Cerebellar cortex (tissue), 1 donor: ENCODE measurements around the gene NCBP2.

Experiments used
- DNase-seq: peaks from one replicate; pipeline ENCODE4 v3.0.0-alpha.2; 2015; ENCODE audit warnings: low spot score

Gene NCBP2

DNA sequence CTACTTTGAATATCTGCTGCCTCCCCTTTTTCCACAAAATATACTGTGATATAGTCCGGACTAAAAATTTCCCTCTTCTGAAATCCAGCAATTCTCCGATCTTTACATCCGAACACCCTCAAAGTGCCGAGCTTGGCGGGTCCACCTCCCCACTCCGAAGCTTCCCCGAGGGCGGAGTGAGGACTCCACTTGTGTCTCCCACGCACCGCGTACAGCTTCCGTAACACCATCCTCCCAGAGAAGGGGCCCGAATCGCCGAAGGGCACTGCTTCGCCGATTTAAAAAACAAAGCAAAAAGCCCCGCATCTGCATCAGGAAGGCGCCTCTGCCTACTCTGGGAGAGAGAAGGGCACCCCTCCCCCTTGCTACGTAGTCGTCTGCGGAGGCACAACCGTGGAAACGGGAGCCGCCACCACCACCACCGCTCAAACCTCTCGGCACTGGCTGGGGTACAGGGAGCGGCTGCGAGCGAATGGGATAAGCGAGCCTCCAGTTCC lies 551 bp downstream of the NCBP2 start:
- no peak for DNase-seq

DNA sequence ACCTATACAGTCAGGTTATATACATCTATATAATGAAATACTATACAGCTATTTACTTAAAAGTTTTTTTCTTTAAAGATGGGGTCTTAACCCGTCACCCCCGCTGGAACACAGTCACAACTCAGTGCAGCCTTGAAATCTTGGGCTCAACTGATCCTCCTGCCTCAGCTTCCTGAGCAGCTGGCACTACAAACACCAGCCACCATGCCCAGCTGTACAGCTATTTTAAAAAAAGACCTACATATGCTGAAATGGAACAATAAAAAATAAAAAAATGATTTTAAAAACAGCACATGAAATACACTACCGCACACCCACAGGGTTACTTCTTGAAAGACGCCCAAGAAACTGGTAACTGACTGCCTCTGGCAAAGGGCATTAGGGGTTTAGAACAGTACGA lies 3.8 kb downstream of the NCBP2 start:
- no peak for DNase-seq

DNA sequence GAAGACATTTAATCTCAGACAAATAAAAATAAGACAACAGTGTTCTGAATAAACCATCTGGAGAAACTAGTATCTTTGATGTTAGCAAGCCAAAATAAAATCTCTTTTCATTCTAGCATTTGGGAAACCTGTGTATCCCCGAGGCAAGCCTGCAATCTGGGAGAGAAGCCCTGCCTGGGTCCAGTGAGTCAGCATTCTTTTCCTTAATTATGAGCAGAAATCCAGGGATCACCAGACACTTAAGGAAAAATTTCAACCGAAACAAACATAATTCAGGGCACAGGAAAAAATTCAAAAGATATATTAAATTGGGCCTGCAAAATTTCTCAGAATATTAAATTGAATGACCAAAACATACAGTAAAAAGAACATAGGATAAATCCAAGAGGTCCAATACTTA lies 4.2 kb downstream of the NCBP2 start:
- no peak for DNase-seq

DNA sequence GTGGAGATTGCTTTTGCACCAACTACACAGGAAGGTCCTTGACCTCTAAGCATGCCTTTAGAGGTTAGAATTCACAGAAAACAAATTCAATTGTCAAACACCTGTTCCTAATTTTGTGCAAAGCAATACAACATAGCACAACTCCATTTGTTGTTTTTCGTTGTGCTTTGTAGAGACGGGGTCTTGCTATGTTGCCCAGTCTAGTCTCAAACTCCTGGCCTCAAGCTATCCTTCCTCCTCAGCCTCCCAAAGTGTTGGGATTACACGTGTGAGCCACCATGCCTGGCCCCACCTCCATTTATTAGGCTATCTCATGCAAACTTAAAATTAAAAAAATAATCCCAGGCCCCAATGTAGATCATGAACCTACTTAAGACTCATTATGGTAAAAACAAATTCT lies 6.0 kb downstream of the NCBP2 start:
- DNase-seq, result no peak

DNA sequence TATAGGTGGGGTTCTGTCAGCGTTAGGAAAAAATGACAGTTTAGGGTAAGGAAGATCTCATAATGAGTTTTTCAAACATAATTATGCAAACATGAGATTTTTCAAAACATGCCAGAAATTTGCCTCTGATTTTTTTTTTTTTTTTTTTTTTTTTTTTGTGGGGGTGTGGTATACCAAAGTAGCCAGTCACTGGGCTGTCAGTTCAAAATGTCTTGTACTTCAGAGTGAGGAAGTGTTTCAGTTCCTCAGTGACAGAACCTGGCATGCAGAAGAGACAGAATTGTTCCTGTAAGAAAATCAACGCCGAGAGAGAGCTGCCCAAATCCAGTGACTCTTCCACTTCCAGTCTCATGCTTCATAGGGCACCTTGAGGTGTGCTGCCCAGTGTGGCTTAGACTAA lies 9.7 kb downstream of the NCBP2 start:
- no peak for DNase-seq

DNA sequence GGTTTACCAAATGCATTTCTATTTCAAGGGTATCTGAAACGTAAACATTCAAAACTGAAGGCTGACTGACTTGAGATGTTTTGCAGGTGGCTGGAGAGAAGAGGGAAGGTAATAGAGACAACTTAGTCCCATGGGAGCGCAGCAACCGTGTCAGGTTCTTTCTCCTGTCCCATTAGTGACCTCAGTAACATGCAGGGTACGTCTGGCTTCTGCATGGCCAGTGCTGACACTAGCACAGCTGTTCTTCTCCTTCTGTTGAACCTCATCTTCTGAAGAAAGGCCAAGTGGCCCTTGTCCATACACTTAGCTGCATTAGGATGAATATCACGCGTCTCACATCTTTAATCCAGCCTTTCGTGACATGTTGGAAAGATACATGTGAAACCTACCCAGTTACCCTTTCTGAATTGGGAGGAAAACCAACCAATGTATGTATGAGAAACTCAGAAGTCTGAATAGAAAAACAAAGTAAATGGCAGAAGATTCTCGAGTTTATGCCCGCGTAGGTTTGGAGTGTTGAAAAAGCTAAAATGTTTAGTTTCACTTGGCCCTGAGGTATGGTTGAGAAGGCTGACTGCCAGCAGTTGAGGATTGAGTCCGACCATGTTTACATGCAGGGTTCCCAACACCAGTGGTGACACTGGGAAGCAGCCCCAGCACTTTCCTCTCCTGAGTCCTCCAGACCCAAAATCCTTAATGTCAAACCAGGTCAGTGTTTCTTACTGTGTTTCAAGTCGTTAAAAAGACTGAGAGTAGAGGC lies 10.3 kb downstream of the NCBP2 start:
- DNase-seq, result no peak

DNA sequence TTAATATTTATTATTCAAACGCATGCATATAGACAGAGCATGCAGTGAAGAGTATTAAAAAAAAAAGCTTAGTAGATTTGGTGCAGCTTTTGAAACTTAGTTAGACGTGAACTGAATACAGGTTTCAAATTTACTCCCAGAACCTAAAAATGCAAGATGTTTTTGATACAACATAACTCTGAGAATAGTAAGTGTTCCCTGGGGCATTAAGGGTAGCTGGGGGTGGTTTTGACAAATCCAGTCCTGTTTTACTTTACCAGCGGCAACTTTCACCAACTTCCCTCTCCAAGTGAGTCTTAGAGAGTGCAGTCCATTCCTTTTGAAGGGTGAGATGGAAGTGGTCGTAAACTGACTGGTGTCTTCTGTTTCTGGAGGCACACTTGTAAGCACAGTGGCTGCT lies 11.2 kb downstream of the NCBP2 start:
- no peak for DNase-seq

DNA sequence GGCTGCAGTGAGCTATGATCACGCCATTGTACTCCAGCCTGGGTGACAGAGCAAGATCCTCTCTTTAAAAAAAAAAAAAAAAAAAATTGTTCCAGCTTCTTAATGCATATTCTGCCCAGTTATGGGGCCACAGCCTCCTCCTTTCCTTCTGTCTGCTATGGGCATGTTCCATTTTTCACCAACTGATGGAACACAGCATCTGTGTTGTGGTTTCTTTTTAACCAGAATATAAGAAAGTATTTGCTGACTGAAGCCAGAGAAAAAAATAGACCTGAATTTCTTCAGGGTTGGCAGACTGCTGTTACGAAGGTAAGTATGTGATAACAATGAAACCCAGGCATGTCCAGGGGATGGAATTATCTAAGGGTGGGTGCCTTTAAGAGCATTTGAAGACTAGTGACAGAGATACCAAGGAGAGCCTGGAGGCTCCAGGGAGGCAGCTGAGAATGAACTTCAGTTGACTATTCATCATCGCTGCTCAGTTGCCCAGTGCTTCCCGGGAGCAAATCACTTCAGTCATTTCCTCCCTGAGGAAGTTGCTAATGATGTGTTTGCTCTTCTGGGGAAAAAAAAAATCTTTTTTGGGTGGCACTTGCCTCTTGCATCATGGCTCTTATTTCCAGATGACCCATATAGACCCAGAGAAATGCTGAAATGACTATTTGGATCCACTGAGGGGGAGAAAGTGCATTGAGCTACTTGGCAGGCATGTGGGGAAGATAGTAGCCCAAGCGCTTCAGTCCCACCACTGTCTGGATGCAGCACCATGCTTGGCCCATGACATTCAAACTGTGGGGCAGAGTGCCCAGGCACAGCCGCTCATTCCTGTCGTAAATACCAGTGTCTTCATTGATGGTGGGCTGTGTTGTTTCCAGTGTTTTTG lies 14.5 kb downstream of the NCBP2 start:
- no peak for DNase-seq

DNA sequence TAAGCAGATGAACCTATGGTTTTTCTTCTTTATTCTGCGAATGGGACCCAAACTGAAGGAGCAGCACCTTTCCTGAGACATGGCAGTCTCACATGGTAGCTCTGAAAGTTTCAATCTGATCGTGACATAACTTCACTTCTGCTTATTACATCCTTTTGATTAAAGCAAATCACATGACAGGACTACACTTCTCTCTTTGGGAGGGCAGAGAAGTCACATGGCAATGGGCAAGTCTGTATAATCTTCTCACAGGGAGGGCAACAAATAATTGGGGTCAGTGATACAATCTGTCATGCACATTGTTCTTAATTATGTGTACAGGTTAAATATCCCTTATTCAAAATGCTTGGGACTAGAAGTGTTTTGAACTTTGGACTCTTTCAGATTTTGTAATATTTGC lies 21.6 kb downstream of the NCBP2 start:
- no peak for DNase-seq

DNA sequence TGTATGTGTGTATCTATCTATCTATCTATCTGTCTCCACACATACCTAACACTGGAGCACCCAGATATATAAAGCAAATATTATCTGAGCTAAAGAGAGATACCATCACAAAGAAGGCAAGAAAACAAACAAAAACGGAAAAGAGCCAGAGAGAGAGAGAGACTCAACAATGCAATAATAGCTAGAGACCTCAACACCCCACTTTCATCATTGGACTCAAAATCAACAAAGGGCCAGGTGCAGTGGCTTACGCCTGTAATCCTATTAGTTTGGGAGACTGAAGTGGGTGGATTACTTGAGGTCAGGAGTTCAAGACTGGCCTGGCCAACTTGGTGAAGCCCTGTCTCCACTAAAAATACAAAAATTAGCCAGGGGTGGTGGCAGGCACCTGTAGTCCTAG lies 23.4 kb downstream of the NCBP2 start:
- DNase-seq, result no peak

DNA sequence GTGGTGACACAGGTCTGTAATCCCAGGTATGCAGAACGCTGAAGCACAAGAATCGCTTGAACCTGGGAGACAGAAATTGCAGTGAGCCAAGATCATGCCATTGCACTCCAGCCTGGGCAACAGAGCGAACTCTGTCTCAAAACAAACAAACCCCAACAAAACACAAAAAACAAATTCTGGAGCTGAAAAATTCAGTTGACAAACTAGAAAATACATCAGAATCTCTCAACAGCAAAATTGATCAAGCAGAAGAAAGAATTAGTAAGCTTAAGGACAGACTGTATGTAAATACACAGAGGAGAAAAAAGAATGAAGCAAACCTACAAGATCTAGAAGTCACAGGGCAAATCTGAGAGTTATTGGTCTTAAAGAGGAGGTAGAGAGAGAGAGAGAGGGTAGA lies 25.3 kb downstream of the NCBP2 start:
- no peak for DNase-seq

DNA sequence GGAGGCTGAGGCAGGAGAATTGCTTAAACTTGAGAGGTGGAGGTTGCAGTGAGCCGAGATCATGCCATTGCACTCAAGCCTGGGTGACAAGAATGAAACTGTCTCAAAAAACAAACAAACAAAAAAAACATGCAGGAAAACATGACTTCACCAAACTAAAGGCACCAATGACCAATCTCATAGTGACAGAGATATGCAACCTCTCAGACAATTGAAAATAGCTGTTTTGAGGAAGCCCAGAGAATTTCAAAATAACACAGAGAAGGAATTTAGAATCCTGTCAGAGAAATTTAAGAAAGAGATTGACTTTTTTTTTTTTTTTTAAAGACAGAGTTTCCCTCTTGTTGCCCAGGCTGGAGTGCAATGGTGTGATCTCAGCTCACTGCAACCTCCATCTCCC lies 26.1 kb downstream of the NCBP2 start:
- no peak for DNase-seq

DNA sequence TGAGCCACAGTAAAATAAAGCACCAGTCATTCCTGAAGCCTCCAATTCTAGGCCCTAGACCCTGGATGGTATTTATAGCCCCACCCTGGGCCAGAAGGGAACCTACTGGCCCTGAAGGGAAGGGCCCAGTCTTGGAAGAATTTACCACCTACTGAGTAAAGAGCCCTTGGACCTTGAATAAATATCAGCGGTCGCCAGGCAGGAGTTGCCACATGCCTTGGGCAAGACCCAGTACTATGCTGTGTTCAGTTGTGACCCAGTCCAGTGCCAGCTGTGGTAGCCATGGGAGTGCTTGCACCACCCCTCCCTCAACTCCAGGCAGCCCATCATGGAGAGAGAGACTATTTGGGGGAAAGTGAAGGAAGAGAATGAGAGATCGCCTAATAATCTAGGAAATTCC lies 27.0 kb downstream of the NCBP2 start:
- DNase-seq, result no peak

DNA sequence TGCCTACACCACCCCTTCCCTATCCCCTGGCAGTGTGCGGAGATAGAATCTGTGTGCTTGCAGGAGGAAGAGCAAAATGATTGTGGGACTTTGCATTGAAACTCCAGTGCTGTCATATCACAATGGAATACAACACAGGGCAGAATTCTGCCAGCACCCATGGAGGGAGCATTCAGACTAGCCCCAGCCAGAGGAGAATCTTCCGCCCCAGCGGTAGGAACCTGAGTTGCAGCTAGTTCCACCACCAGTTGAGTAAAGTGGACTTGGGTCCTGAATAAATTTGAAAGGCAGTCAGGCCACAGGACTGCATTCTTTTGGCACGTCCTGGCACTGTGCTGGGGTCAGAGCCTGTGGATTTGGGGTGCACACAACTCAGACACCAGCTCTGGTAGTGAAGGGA lies 27.5 kb downstream of the NCBP2 start:
- DNase-seq, result no peak

DNA sequence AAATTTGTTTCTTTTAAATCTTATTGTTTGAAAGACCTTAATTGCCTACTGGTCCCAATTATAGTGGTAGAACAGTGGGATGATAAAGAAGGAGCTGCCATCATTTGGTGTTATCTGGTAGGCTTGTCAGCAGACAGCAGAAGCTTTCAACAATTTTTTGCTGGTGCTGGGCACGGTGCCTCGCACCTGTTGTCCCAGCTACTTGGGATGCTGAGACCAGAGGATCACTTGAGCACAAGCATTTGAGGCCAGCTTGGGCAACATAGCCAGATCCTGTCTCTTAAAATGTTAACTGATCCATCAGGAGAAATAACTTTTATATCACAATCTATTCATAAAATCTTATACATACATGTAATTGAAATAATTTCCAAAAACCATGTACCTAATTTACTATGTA lies 38.6 kb downstream of the NCBP2 start:
- DNase-seq, result no peak

DNA sequence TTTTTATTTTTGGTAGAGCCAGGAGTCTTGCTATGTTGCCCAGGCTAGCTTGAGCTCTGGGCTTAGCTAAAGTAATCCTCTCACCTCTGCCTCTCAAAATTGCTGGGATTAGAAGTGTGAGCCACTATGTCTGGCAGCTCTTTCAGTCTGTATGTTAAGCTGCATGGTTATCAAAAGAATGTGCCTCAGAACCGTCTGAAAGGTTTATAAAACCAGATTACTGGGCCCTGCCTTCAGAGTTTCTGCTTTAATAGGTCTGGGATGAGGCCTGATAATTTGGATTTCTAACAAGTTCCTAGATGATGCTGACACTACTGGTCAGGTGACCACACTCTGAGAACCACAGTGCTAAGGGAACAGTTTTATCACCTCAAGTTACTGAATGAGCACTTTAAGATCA lies 40.0 kb downstream of the NCBP2 start:
- no peak for DNase-seq

DNA sequence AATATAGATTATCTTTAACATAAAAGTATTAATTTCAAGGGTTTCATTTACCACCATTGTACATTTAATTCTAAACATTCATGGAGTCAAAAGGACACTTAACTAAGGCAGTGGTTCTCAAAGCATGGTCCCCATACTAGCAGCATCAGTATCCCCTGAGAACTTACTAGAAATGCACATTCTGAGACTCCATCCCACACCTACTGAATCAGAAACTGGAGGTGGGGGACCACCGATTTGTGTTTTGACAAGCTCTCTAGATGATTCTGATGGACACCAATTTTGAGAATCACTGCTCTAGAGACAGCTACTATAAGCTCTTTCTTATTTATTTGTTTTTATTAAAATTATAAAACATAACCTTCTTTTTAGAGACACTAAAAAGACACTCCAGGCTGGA lies 40.6 kb downstream of the NCBP2 start:
- DNase-seq, result no peak

DNA sequence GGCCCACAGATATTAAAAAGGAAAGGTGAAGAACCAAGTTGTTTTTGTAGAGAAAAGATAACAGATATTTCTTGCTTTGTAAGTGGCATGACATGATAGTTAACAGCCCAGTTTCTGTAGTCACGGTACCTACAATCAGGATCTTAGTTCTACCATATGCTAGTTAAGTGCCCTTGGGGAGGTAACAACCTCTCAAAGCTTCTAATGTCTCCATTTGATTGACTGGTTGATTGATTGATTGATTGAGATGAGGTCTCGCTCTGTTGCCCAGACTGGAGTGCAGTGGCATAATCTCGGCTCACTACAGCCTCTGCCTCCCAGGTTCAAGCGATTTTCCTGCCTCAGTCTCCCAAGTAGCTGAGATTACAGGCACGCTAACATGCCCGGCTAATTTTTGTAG lies 46.1 kb downstream of the NCBP2 start:
- no peak for DNase-seq

DNA sequence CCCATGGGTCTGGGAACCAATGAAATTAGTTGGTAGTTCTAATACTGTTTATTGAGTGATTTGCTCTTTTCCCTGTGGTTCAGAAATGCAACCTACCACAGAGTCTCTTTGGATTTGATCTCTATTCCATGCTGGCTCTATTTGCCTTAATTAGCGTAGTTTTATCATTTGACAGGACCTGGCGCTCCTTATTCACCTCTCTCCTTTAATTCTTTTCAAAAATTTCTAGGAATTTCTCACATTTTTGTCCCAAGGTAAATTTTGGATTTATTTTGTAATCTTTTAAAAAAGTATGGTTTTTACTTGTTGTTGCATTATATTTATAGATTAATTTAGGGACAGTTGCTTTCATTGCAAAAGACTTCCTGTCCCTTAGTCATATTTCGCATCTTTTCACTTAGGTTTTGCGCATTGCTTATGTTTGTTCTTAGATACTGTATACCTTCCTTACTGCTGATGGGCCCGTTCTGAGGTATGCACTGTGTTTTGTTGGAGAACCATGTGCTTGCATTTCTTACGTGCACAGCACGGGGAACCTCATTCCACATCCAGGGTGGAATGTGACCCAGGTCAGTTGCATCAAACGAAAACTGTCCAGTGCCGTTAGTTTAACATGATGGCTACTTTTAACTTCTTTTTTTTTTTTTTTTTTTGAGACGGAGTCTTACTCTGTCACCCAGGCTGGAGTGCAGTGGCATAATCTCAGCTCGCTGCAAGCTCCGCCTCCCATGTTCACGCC lies 47.6 kb downstream of the NCBP2 start:
- DNase-seq, result no peak

DNA sequence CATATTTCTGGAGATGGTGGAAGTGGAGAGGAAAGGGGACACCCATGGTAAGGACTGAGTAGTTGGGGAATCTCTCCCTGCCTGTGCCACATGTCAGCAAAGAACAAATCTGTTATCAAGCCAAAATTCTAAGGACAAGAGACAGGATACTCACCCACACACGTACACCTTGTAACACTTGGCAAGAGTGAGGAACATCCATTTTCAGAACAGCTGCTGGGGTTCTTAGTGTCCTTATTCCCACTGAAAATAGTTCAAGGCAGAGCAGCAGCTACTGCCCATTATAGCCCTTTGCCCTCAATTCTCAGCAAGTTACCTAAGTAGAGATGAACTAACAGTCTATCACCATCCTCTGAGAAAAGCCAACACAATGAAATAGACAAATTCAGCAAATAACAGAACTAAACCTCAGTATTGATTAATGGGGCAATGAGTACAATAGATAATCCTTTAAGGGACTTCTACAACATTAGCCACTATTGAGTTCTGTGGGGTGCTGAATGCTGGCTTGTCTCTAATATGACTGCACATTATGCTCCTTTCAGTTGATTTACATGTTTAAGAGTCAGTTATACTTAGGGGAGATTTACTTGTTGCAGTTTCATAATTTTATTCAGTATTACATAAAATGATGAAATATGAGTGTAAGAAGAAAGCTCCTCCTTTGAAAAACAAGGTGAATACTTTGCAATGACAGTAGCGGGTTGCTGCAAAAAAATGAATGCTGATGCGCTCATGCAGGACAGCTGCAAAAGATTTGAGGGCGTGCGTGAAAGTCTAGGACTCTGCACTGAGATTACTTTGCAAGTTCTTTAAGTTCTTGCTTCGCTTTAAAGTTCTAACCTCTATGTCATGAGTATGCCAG lies 52.3 kb downstream of the NCBP2 start:
- DNase-seq, result no peak

DNA sequence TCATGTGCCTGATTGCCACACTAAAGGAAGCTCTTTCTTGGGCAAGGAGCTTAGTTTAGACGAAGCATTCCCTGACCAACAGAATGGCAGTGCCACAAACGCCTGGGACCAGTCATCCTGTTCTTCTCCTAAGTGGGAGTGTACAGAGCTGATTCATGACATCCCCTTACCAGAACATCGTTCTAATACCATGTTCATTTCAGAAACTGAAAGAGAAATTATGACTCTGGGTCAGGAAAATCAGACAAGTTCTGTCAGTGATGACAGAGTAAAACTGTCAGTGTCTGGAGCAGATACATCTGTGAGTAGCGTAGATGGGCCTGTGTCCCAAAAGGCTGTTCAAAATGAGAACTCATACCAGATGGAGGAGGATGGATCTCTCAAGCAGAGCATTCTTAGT lies 56.2 kb downstream of the NCBP2 start:
- no peak for DNase-seq
